Stimulated activated CD8-positive, alpha-beta memory T cell treated with anti-CD3 and anti-CD28 coated beads, Interleukin-7, amount 100 ng/mL, for 24 hours (primary cell): Measurements from ENCODE around the gene CIB4.

ENCODE experiments used
- DNase-seq: peaks from one replicate; pipeline ENCODE4 v3.0.0-alpha.2; 2020; ENCODE audit warnings: low read depth

The CIB4 gene

DNA sequence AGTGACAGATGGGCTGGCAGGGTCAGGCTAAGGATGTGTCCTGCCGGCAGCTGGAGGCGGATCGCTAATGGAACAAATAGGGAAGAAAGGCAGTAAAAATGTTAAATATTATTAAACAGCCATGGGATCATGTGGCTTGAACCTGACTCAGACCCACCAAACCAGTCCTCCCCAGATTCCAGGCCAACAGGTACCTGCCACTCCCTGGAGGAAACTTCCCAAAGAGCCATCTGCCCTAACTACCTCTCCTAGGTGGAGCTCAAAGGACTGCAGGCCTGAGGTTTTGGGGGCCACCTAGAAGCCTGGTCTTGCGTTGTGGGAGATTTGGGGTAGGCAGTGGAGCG lies 34.3 kb downstream of the CIB4 start:
- DNase-seq: no peak

GRCh38 chr2:26605999-26606846 lies 34.9 kb downstream of the CIB4 start:
- DNase-seq: no peak

GRCh38 chr2:26605195-26605998 lies 35.8 kb downstream of the CIB4 start:
- DNase-seq: no peak

GRCh38 chr2:26602575-26602974 lies 38.6 kb downstream of the CIB4 start:
- no peak for DNase-seq

- DNase-seq: no peak
Measured at GRCh38 chr2:26599387-26599786, 41.8 kb downstream of the CIB4 start.

GRCh38 chr2:26598996-26599373 lies 42.2 kb downstream of the CIB4 start:
- DNase-seq: no peak

DNA sequence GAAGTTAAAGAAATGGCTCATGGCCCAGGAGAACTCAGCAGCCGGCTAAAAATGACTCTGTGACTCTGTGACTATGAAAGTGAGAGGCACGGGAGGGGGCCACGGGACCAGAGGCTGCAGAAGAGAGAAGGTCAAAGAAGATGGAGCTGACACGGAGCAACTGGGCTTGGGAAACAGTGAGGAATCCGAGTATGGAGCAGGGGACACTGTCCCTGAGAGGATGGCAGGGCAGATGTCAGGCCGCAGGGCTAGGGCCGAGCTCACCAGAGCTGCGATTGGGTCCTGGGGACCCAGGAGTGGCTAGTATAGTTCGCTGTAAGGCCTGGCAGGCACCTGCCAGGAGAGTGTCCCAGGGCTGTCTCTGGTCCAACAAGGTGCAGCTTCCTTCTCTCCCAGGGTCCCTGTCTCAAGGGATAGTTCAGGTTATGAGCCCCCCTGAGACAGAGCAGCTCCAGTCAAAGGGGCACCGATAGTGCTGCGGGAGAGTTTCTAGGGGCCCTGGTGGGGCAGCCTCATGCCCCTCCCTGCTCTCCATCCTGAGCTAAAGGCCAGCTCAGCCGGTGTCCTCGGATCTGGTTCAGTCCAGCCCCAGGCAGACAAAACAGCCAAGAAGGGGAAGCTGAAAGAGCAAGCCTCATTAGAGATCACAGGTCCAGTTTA lies 42.7 kb downstream of the CIB4 start:
- no peak for DNase-seq

GRCh38 chr2:26597197-26597596 lies 44.0 kb downstream of the CIB4 start:
- no peak for DNase-seq

DNA sequence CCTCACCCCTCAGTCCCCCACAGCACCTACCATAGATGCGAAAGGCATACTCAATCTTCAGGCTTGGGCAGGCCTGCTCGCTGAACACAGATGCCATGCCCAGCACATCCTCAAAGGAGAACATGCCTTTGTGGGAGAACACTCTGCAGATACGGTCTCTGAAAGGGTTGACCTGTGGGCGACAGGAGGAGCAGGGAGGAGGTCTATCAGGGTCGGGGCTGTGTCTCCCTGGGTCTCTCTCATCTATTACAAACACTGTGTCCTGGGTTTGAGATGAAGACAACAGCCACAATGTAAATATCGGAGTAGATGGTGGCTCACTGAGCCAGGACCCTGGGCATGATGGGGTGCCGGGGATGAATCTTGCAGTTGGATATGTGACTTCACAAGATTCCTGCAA lies 46.0 kb downstream of the CIB4 start:
- no peak for DNase-seq

DNA sequence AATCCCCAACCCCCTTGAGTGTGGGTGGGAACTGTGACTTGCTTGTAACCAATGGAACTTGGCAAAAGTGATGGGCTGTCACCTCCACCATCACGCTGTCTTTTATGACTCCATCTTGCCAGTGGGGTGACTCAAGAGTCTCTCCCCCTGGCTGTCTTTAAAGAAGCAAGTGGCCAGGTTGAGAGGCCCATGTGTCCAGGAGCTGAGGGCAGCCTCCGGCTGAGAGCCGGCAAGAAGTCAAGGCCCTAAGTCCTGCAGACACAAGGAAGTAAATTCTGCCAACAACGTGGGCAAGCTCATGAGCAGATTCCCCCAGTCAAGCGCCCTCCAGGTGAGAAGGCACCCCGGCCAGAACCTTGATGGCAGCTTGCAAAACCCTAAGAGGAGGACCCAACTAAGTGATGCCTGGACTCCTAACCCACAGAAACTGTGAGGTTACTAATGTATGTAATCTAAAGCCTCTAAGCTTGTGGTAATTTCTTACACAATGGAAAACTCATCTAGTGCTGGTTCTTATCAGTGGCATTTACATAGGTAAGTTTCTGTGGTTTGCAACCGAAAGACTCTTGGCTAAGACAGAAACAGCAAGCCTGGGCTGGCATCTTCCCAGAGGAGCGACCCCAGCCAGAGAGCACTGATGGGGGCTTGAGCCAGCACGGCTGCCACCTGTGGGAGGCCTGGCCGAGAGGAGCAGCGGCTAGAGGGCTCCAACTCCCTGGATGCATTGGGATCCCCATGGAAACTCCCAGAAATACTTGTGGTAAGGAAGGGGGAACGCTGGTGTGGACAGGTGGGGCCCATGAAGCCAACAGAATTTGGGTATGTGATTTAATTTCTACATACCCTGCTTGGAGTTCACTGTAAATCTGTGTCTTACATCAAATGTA lies 49.3 kb downstream of the CIB4 start:
- DNase-seq: no peak

DNA sequence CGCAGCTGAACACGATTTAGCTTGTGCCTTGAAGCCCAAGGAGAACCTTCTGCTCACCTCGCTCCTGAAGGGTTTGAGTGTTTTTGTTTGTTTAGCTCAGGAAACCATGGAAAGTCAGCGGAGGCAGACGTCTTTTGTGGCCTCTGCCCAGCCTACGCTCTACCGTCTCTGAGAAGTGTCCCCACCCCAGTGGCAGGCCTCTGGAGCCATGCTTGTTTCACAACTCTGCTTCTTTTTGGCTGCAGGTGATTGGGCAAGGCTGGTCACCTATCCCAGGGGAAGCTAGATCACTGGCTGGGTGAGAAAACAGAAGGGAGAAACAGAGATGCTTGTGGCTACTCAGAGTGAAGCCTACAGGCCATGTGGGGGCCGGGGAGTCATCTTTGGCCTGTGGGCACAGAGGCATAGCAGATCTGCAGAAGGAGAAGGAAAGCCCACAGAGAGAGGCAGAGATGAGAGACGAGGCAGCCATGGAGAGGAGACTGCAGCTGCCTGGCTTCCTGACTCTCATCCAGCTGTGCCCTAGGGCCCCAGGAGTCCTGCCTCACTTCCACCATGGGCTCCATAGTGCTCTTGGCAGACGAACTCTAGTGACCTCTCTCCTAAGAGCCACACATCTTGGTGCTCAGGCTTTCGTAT lies 50.1 kb downstream of the CIB4 start:
- no peak for DNase-seq

DNA sequence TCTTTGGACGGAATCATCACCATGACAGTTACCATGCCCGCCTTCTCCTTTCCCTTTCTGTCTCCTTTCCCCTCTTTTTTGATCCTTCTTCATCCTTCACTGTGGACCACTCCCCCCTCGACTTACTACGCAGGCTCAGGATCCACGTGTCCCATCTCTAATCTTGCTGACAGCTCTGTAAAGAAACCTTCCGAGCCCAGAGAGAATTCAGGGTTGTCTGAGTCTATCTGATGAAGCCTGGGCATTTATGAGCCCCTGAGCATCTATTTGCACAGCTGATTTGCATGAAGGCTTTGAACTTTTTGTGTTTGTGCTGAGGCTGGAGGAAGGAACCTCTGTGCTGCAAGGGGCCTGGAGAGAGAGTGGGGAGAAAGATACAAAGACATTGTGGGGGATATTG lies 50.7 kb downstream of the CIB4 start:
- DNase-seq: no peak

GRCh38 chr2:26588576-26588975 lies 52.6 kb downstream of the CIB4 start:
- DNase-seq: no peak

DNA sequence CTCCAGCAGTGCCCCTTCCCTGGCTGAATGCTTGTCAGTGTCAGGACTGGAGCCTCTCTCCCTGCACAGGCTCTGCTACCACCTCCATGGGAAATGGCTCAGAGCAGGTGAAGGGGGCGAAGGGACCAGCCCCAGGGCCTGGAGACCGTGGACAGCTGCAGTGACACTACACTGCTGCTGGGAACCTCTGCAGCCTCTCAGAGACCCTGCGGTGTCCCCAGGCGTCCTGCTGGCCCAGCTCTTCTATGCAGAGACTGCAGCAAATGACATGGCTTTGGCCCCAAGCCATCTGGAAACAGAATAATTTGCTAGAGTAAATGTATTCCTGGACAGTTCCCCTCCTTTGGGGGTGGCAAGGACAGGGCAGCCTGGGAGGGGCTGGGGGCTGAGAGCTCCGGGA lies 53.2 kb downstream of the CIB4 start:
- DNase-seq: no peak

DNA sequence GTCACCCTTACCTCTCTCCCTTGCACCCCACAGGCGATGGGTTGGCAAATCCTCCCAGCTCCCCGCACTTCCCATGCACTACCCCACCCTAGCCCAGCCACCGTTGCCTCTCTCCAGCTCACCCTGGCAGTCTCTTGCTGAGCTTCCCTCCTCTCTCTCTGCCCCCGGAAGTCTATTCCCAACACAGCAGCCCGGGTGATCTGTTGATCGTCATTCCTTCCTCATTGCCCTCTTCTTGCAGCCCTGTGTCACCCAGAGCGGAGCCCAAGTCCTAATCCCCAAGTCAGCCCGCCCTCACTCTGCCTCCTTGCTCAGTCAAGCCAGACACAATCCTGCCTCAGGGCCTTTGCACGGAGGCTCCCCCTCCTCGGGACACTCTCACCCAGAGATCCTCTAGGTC lies 55.2 kb downstream of the CIB4 start:
- DNase-seq: no peak

DNA sequence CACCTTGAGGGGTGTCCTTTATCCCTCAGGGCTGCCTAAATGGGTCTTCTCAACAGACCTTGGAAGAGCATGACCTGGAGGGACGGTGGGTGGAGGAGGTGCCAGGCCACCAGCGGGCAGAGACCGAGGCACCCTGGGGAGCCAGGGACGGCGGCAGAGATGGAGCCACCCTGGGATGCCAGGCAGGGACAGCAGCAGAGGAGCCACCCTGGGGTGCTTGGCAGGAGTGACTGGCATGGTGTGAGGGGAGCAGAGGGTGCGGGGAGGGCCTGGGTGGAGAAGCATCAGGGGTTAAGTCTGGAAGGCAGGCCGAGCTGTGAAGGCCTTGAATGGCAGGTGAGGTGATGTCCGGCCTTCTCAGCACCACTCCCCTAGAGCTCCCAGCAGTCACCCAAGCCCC lies 56.1 kb downstream of the CIB4 start:
- no peak for DNase-seq

GRCh38 chr2:26584656-26585055 lies 56.5 kb downstream of the CIB4 start:
- DNase-seq: no peak

- no peak for DNase-seq
Measured at GRCh38 chr2:26584191-26584590, 57.0 kb downstream of the CIB4 start.

DNA sequence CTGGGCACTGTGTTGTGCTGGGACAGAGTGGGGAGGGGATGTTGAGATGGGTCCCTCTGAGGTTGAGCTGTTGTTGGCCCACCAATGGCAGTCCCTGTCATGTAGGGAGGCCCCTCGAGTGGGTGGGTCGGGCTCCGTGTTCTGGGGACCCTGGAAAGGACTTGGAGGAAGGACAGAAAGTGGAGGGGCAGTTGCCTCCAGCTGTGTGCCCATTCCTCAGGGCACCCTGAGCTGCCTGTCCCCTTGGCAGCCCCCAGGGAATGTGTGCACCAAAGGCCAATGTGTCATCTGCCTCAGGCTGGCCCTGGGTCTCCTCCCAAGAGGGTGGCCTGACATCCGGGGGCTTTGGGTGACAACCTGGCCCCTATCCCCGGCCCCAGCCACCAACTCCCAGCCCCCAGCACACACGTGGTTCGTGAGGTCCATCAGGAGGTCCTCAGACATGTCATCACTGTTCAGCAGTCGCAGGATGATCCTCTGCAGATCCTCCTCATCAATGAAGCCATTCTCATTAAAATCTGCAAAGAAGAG lies 57.7 kb downstream of the CIB4 start:
- no peak for DNase-seq

DNA sequence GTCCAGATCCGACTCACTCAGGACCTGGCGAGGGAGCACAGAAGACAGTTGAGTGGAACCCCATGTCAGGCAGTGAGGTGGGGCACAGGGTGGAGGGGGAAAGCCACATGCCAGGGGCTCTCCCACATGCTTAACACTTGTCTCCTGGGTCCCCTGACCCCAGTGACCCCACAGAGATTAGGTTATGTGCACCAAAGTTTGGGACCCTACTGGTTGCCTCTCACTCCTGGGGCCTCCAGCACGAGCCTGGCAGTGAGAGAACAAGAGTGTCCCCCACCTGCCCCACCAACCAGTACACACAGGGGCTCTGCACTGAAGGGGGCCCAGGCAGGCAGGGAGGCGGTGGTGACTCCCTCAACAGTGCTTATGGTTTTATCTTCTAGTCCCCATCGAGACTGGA lies 58.3 kb downstream of the CIB4 start:
- DNase-seq: no peak
